HepG2 (cell line): ENCODE data around the gene PRKN. TPM values are rescaled to one million over a fixed set of nuclear protein-coding genes. Genes with fewer than 3 reads are reported as not detected.

Experiments used
- ATAC-seq: fragments of 200-7000 bp; cut with Tn5 transposase; 3 replicates; pipeline ENCODE4 v1.9.1; 2020; ENCODE audit warnings: mild to moderate bottlenecking, moderate library complexity
- BruUV-seq: library from RNA; stranded (reverse); fragments of 400-500 nt; replicated peaks from 2 replicates; lab custom pipeline; 2021; lab: Mats Ljungman, UMichigan
- CTCF ChIA-PET: fragments of 300-600 bp; formaldehyde crosslinking; extraction: SDS; loops from one replicate; lab custom pipeline; 2021; ENCODE audit warnings: low total read pairs, inconsistent platforms, low intra/inter-chr PET ratio; lab: Yijun Ruan, JAX
- POLR2A ChIA-PET: fragments of 350-600 bp; sonication (Branson Sonifier 250); formaldehyde crosslinking; loops from one replicate; lab custom pipeline; 2020; ENCODE audit warnings: antibody characterized with exemption, inconsistent platforms; lab: Yijun Ruan, JAX
- DNase-seq: peaks from one replicate; pipeline ENCODE4 v3.0.0-alpha.2; 2015; ENCODE audit warnings: low spot score
- FAIRE-seq: peaks from 3 replicates; lab custom pipeline; 2011; peaks lifted over from hg19 to GRCh38; lab: Jason Lieb, UNC
- H2AFZ ChIP-seq: one replicate; pipeline ENCODE4 v1.6.1; 2011; ENCODE audit warnings: low read length, inconsistent platforms
- H3K27ac ChIP-seq: fragments of 300-600 bp; 3 replicates; pipeline ENCODE4 v1.8.0; 2011; ENCODE audit warnings: mixed run types, mild to moderate bottlenecking, mixed read lengths, low read length, inconsistent platforms; ENCODE audit not compliant: insufficient read depth; ENCODE audit errors: extremely low read length
- H3K27me3 ChIP-seq, 2 experiments: fragments of 200-600 bp in 1 of 2; 2 replicates in 1 of 2; 3 replicates in 1 of 2; pipeline versions ENCODE4 v1.6.0 to v1.8.0; 2011; ENCODE audit warnings: low read length in 2 of 2, mild to moderate bottlenecking in 2 of 2, moderate library complexity in 2 of 2, inconsistent platforms in 1 of 2; ENCODE audit not compliant: insufficient read depth in 2 of 2, control insufficient read depth in 1 of 2
- H3K36me3 ChIP-seq, 2 experiments: fragments of 200-600 bp in 1 of 2; replicated peaks in 1 of 2; 2 replicates in 1 of 2; 3 replicates in 1 of 2; pipeline versions ENCODE4 v1.5.1 to v1.8.0; 2011; ENCODE audit warnings: low read length in 2 of 2, inconsistent platforms in 1 of 2; ENCODE audit not compliant: insufficient read depth in 2 of 2, control insufficient read depth in 1 of 2
- H3K4me1 ChIP-seq: 2 replicates; pipeline ENCODE4 v1.5.1; 2012; ENCODE audit warnings: low read length, inconsistent platforms; ENCODE audit not compliant: insufficient read depth
- H3K4me2 ChIP-seq: 2 replicates; pipeline ENCODE4 v1.6.0; 2011; ENCODE audit warnings: low read depth, low read length, inconsistent platforms
- H3K4me3 ChIP-seq, 3 experiments: fragments of 200-600 bp in 1 of 3; sonication (generic), shearing (Covaris generic) in 1 of 3; replicated peaks in 1 of 3; 2 replicates each; pipeline ENCODE4 v1.5.1; 2011 to 2016; ENCODE audit warnings: low read length in 3 of 3, inconsistent platforms in 2 of 3, low read depth in 2 of 3, mild to moderate bottlenecking in 2 of 3, control low read depth in 1 of 3, mixed read lengths in 1 of 3; ENCODE audit not compliant: insufficient read depth in 1 of 3
- H3K79me2 ChIP-seq: one replicate; pipeline ENCODE4 v1.6.1; 2011; ENCODE audit warnings: low read length, inconsistent platforms; ENCODE audit not compliant: insufficient read depth
- H3K9ac ChIP-seq: 2 replicates; pipeline ENCODE4 v1.6.0; 2011; ENCODE audit warnings: mild to moderate bottlenecking, low read depth, low read length, inconsistent platforms; ENCODE audit not compliant: insufficient read depth
- H3K9me3 ChIP-seq: 2 replicates; pipeline ENCODE4 v1.5.1; 2012; ENCODE audit warnings: mild to moderate bottlenecking, low read length
- H4K20me1 ChIP-seq: 2 replicates; pipeline ENCODE4 v1.6.0; 2011; ENCODE audit warnings: inconsistent platforms, mild to moderate bottlenecking, low read length, moderate library complexity; ENCODE audit not compliant: insufficient read depth
- DZIP1 ChIP-seq: sonication (generic); formaldehyde crosslinking; IDR thresholded peaks from 2 replicates; pipeline ENCODE4 v1.5.0; 2020; ENCODE audit warnings: mild to moderate bottlenecking, missing genetic modification reagents
- ETS1 ChIP-seq: sonication (generic); formaldehyde crosslinking; IDR thresholded peaks from 2 replicates; pipeline ENCODE4 v1.4.0; 2020; ENCODE audit warnings: missing genetic modification reagents
- TCF7L2 ChIP-seq: IDR thresholded peaks from 2 replicates; pipeline ENCODE4 v1.6.1; 2011; ENCODE audit warnings: mild to moderate bottlenecking, low read depth, low read length, moderate library complexity
- ZNF101 ChIP-seq: sonication (generic); formaldehyde crosslinking; IDR thresholded peaks from 2 replicates; pipeline ENCODE4 v1.4.0; 2020; ENCODE audit warnings: mild to moderate bottlenecking, low read depth, missing genetic modification reagents, borderline replicate concordance
- ZNF362 ChIP-seq: sonication (generic); formaldehyde crosslinking; IDR thresholded peaks from 2 replicates; pipeline ENCODE4 v1.4.0; 2020; ENCODE audit warnings: missing genetic modification reagents, mild to moderate bottlenecking, borderline replicate concordance
- WGBS: methylation state at CpG from one replicate; pipeline ENCODE4 v1.1.6; 2017; ENCODE audit warnings: low lambda C conversion rate; 5-methylcytosine and 5-hydroxymethylcytosine counted together
- in situ Hi-C: cut with HindIII; loops from 2 replicates; pipeline ENCODE4 v1.10.0; 2017; ENCODE audit warnings: low pct_unique_long_range_greater_than_20kb; ENCODE audit not compliant: extremely low pct_ligation_motif_present
- intact Hi-C: fragments of 100-400 bp; cut with micrococcal nuclease; formaldehyde crosslinking; loops from one replicate; pipeline ENCODE4 v1.10.0; 2022; ENCODE audit not compliant: unreplicated experiment
- polyA plus RNA-seq, 8 experiments: library from polyadenylated mRNA; depleted of rRNA in 3 of 8; stranded (reverse) in 7 of 8; unstranded in 1 of 8; fragments of >200 nt; fragmentation: Illumina TruSeq in 4 of 8; extraction: Trizol in 4 of 8; gene quantifications; 2 replicates each; pipeline versions ENCODE4 v1.2.1 to v1.2.3, GENCODE V29; 2011 to 2016; ENCODE audit warnings: low read depth in 4 of 8, missing spikeins in 1 of 8, mixed read lengths in 1 of 8; ENCODE audit not compliant: insufficient read depth in 1 of 8
- total RNA-seq, 5 experiments: library from RNA; depleted of rRNA; stranded (reverse); fragments of >200 nt; fragmentation: Illumina TruSeq; extraction: Trizol; gene quantifications; 2 replicates each; pipeline ENCODE4 v1.2.3, GENCODE V29; 2016; ENCODE audit warnings: low read depth in 1 of 5

Gene PRKN
- total and polyA plus RNA-seq, 2 of the 13 experiments (the other 11 are each of a cell fraction or from before 2014, with no cell fraction given), result 0.31 to 0.44 TPM

GRCh38 chr6:161963181-161963580 lies 764.4 kb downstream of the PRKN start:
- no peaks in the 10 kb centered on the region for H3K27me3 ChIP-seq
- H3K27ac ChIP-seq, result no peak overlapping the region
- intact Hi-C loops, result no loop called here
- no peak for FAIRE-seq
- no TSS peak for BruUV-seq
- CTCF ChIA-PET, result no interaction called here
- H3K4me3 ChIP-seq, result no peak overlapping the region
- no peaks in the 10 kb centered on the region for H3K9me3 ChIP-seq
- H3K9ac ChIP-seq, result no peak overlapping the region
- no peaks in the 10 kb centered on the region for H3K4me1 ChIP-seq
- no peaks in the 10 kb centered on the region for H3K36me3 ChIP-seq
- POLR2A ChIA-PET, result no interaction called here
- ATAC-seq, result no peak
- in situ Hi-C loops, result no loop called here
- TF ChIP-seq TCF7L2, result no peak
- no peak for TF ChIP-seq ETS1 (CRISPR knock-in tag)
- no peak for TF ChIP-seq DZIP1 (CRISPR knock-in tag)
- TF ChIP-seq ZNF101 (CRISPR knock-in tag), result no peak
- no peak for TF ChIP-seq ZNF362 (CRISPR knock-in tag)
- TF ChIP-seq, all 625 proteins: peak for 0
- 64% methylated on average over 8 of the region's 8 CpGs for WGBS
- H3K79me2 ChIP-seq, result no peaks in the 10 kb centered on the region
- DNase-seq, result no peak
- no peaks in the 10 kb centered on the region for H4K20me1 ChIP-seq
- no peak overlapping the region for H3K4me2 ChIP-seq
- no peak overlapping the region for H2AFZ ChIP-seq
